HG02870 (cell line): ENCODE data around the gene ALK.

Source experiments
- ATAC-seq: cut with Tn5 transposase; IDR thresholded peaks from one replicate; pipeline ENCODE4 v1.9.1; 2021; ENCODE audit warnings: mild to moderate bottlenecking, moderate library complexity; ENCODE audit not compliant: unreplicated experiment

ALK gene

GRCh38 chr2:29614295-29614830 is 307.0 kb downstream of the ALK start:
- ATAC-seq, result no peak

GRCh38 chr2:29613792-29614266 is 307.6 kb downstream of the ALK start:
- ATAC-seq, result no peak

- ATAC-seq, result no peak
Measured at GRCh38 chr2:29613067-29613466, 308.3 kb downstream of the ALK start.

- ATAC-seq, result no peak
Measured at GRCh38 chr2:29612568-29612967, 308.8 kb downstream of the ALK start.

GRCh38 chr2:29611850-29612249 is 309.5 kb downstream of the ALK start:
- ATAC-seq, result no peak

- no peak for ATAC-seq
Measured at GRCh38 chr2:29611261-29611660, 310.1 kb downstream of the ALK start.

GRCh38 chr2:29610569-29610968 is 310.8 kb downstream of the ALK start:
- no peak for ATAC-seq

- ATAC-seq, result no peak
Measured at GRCh38 chr2:29607038-29607420, 314.4 kb downstream of the ALK start.

- ATAC-seq, result no peak
Measured at GRCh38 chr2:29606104-29607037, 315.0 kb downstream of the ALK start.

GRCh38 chr2:29603341-29603740 is 318.0 kb downstream of the ALK start:
- ATAC-seq, result no peak

- no peak for ATAC-seq
Measured at GRCh38 chr2:29601872-29602271, 319.5 kb downstream of the ALK start.

- ATAC-seq, result no peak
Measured at GRCh38 chr2:29601321-29601720, 320.1 kb downstream of the ALK start.

- ATAC-seq, result no peak
Measured at GRCh38 chr2:29599946-29600345, 321.4 kb downstream of the ALK start.

- no peak for ATAC-seq
Measured at GRCh38 chr2:29598978-29599377, 322.4 kb downstream of the ALK start.

- ATAC-seq, result no peak
Measured at GRCh38 chr2:29597035-29597434, 324.4 kb downstream of the ALK start.

GRCh38 chr2:29596584-29596983 is 324.8 kb downstream of the ALK start:
- ATAC-seq, result no peak

GRCh38 chr2:29591600-29591999 is 329.8 kb downstream of the ALK start:
- ATAC-seq, result no peak

GRCh38 chr2:29590211-29590610 is 331.2 kb downstream of the ALK start:
- no peak for ATAC-seq

GRCh38 chr2:29589440-29590103 is 331.8 kb downstream of the ALK start:
- no peak for ATAC-seq

- no peak for ATAC-seq
Measured at GRCh38 chr2:29587402-29588190, 333.8 kb downstream of the ALK start.

- no peak for ATAC-seq
Measured at GRCh38 chr2:29586919-29587318, 334.5 kb downstream of the ALK start.
